Mesothelial cell of epicardium (in vitro differentiated cells): ENCODE measurements around the gene TGFBR1. TPM values are rescaled to one million over a fixed set of nuclear protein-coding genes. Genes with fewer than 3 reads are reported as not detected.

Experiments used
- DNase-seq, 2 experiments: peaks; one replicate each; pipeline ENCODE4 v3.0.0; 2021; ENCODE audit warnings: low spot score in 2 of 2; ENCODE audit not compliant: unreplicated experiment in 2 of 2
- H3K27ac Mint-ChIP-seq: 2 replicates; pipeline ENCODE4 v1.8.0; 2021; ENCODE audit warnings: mixed read lengths
- H3K27me3 Mint-ChIP-seq: 2 replicates; pipeline ENCODE4 v1.8.0; 2021; ENCODE audit warnings: low read depth, mixed read lengths
- H3K36me3 Mint-ChIP-seq: 2 replicates; pipeline ENCODE4 v1.8.0; 2021; ENCODE audit warnings: mixed read lengths
- H3K4me1 Mint-ChIP-seq: 2 replicates; pipeline ENCODE4 v1.8.0; 2021; ENCODE audit warnings: mixed read lengths
- H3K4me3 Mint-ChIP-seq: 2 replicates; pipeline ENCODE4 v1.8.0; 2021; ENCODE audit warnings: mild to moderate bottlenecking, moderate library complexity, mixed read lengths
- H3K9me3 Mint-ChIP-seq: 2 replicates; pipeline ENCODE4 v1.8.0; 2021; ENCODE audit warnings: mixed read lengths
- CTCF ChIP-seq: fragments of 200-600 bp; sonication (generic); IDR thresholded peaks from one replicate; pipeline ENCODE4 v1.5.0; 2021; ENCODE audit warnings: antibody characterized with exemption; ENCODE audit not compliant: unreplicated experiment
- total RNA-seq: library from RNA; stranded (reverse); gene quantifications from 3 replicates; pipeline ENCODE4 v1.2.1, GENCODE V29; 2021

The TGFBR1 gene
- total RNA-seq, 1 donor from 2014 or later: 77.5 TPM

GRCh38 chr9:99180662-99181061 lies 75.7 kb downstream of the TGFBR1 start:
- no peak for DNase-seq
- H3K36me3 Mint-ChIP-seq: no peaks in the 10 kb centered on the region
- H3K4me3 Mint-ChIP-seq: no peak overlapping the region
- H3K9me3 Mint-ChIP-seq: no peaks in the 10 kb centered on the region
- peaks cover 14% of the 10 kb centered on the region for H3K4me1 Mint-ChIP-seq
- TF ChIP-seq CTCF: no peak
- H3K27me3 Mint-ChIP-seq: no peaks in the 10 kb centered on the region
- no peak overlapping the region for H3K27ac Mint-ChIP-seq

- no peak for TF ChIP-seq CTCF
- no peak overlapping the region for H3K4me3 Mint-ChIP-seq
- peaks cover 13% of the 10 kb centered on the region for H3K4me1 Mint-ChIP-seq
- no peaks in the 10 kb centered on the region for H3K36me3 Mint-ChIP-seq
- H3K9me3 Mint-ChIP-seq: no peaks in the 10 kb centered on the region
- H3K27ac Mint-ChIP-seq: no peak overlapping the region
- no peaks in the 10 kb centered on the region for H3K27me3 Mint-ChIP-seq
- no peak for DNase-seq
Measured at GRCh38 chr9:99181206-99181605, 76.3 kb downstream of the TGFBR1 start.

- no peak for TF ChIP-seq CTCF
- no peaks in the 10 kb centered on the region for H3K27me3 Mint-ChIP-seq
Measured at GRCh38 chr9:99181621-99182020, 76.7 kb downstream of the TGFBR1 start.

GRCh38 chr9:99182356-99182755 lies 77.4 kb downstream of the TGFBR1 start:
- H3K27ac Mint-ChIP-seq: no peak overlapping the region
- no peaks in the 10 kb centered on the region for H3K36me3 Mint-ChIP-seq
- H3K27me3 Mint-ChIP-seq: no peaks in the 10 kb centered on the region

More at GRCh38 chr9:99181621-99182020, 76.7 kb downstream of the TGFBR1 start:
- Mint-ChIP-seq H3K36me3 (no peaks in the 10 kb centered on the region), H3K4me3 (no peak overlapping the region), H3K9me3 (no peaks in the 10 kb centered on the region), H3K4me1 (peaks cover 9% of the 10 kb centered on the region), H3K27ac (no peak overlapping the region)
- DNase-seq: no peak

GRCh38 chr9:99183616-99184015 lies 78.7 kb downstream of the TGFBR1 start:
- no peaks in the 10 kb centered on the region for H3K36me3 Mint-ChIP-seq
- H3K27ac Mint-ChIP-seq: peak overlapping the region; percentile 23
- no peak for DNase-seq
- peaks cover 5% of the 10 kb centered on the region for H3K4me1 Mint-ChIP-seq
- peaks cover 9% of the 10 kb centered on the region for H3K27me3 Mint-ChIP-seq
- H3K4me3 Mint-ChIP-seq: no peak overlapping the region
- TF ChIP-seq CTCF: no peak
- no peaks in the 10 kb centered on the region for H3K9me3 Mint-ChIP-seq

More at GRCh38 chr9:99182356-99182755, 77.4 kb downstream of the TGFBR1 start:
- Mint-ChIP-seq H3K4me1 (peaks cover 5% of the 10 kb centered on the region), H3K4me3 (no peak overlapping the region), H3K9me3 (no peaks in the 10 kb centered on the region)
- no peak for TF ChIP-seq CTCF
- DNase-seq: no peak

GRCh38 chr9:99184110-99184474 lies 79.2 kb downstream of the TGFBR1 start:
- Mint-ChIP-seq H3K27ac (no peak overlapping the region), H3K27me3 (peaks cover 13% of the 10 kb centered on the region)
- DNase-seq: no peak

More at GRCh38 chr9:99184110-99184474, 79.2 kb downstream of the TGFBR1 start:
- peaks cover 5% of the 10 kb centered on the region for H3K4me1 Mint-ChIP-seq
- H3K4me3 Mint-ChIP-seq: no peak overlapping the region
- no peaks in the 10 kb centered on the region for H3K36me3 Mint-ChIP-seq
- TF ChIP-seq CTCF: no peak
- no peaks in the 10 kb centered on the region for H3K9me3 Mint-ChIP-seq
